ENCODE results near the gene CCL18. TPM values are rescaled to one million over a fixed set of nuclear protein-coding genes. Genes with fewer than 3 reads are reported as not detected.

CCL18 gene
- total and polyA plus RNA-seq, 2 of the 8 experiments (the other 6 are each of a cell fraction or from before 2014, with no cell fraction given): not detected

- no peak overlapping the region for H2AK5ac ChIP-seq (ENCODE audit: low read depth, low read length)
- no peak overlapping the region for H3K27ac ChIP-seq (ENCODE audit: low read depth, low read length)
- H3K27me3 ChIP-seq (replicated peaks in 1 of 4; ENCODE audit: control insufficient read depth in 3 of 4, extremely low read depth in 1 of 4, insufficient read depth in 3 of 4, low read length in 3 of 4): no peaks in the 10 kb centered on the region
- no peak overlapping the region for H4K5ac ChIP-seq (ENCODE audit: insufficient read length, low read depth, low read length)
- no peak overlapping the region for H3K9ac ChIP-seq (replicated peaks in 1 of 4; ENCODE audit: extremely low read depth in 1 of 4, low read depth in 3 of 4, low read length in 3 of 4)
- H2BK5ac ChIP-seq (ENCODE audit: low read depth, low read length): no peak overlapping the region
- no peaks in the 10 kb centered on the region for H3K4me1 ChIP-seq (replicated peaks in 1 of 4; ENCODE audit: control insufficient read depth in 3 of 4, insufficient read depth in 4 of 4, low read length in 3 of 4)
- no peaks in the 10 kb centered on the region for H3K79me1 ChIP-seq (ENCODE audit: low read depth, low read length)
- H3K79me2 ChIP-seq (ENCODE audit: control insufficient read depth in 1 of 2, insufficient read depth in 2 of 2, low read length in 2 of 2): no peaks in the 10 kb centered on the region
- no peaks in the 10 kb centered on the region for H3K9me3 ChIP-seq (ENCODE audit: insufficient read depth in 2 of 2, low read depth in 1 of 2, low read length in 1 of 2)
- no peak overlapping the region for H2BK120ac ChIP-seq (replicated peaks; ENCODE audit: low read depth, low read length)
- no peak overlapping the region for H3K18ac ChIP-seq (ENCODE audit: extremely low read depth, low read length)
- H3K4ac ChIP-seq (replicated peaks; ENCODE audit: insufficient read length, low read depth, low read length): no peak overlapping the region
- POLR2A ChIA-PET (ENCODE audit: partially characterized antibody): no interaction called here
- no peak overlapping the region for H3K56ac ChIP-seq (replicated peaks; ENCODE audit: insufficient read length, low read depth, low read length)
- DNase-seq (ENCODE audit: low read depth in 1 of 2, low spot score in 2 of 2): no peak
- H2BK15ac ChIP-seq (ENCODE audit: low read length): no peak overlapping the region
- no peak overlapping the region for H3K14ac ChIP-seq (ENCODE audit: insufficient read length)
- WGBS, 2 experiments (ENCODE audit: extremely low coverage in 1 of 2, insufficient coverage in 1 of 2, insufficient read length in 1 of 2, insufficient replicate concordance in 2 of 2, low coverage in 1 of 2, low lambda C conversion rate in 2 of 2, missing lambda C conversion rate in 1 of 2): 75% methylated on average over 9 of the region's 14 CpGs; no CpG with 5 or more reads in 1 of the 2 experiments
- no peak for FAIRE-seq
- no peak overlapping the region for H3K23ac ChIP-seq (ENCODE audit: insufficient read length)
- no peak overlapping the region for H4K91ac ChIP-seq (replicated peaks; ENCODE audit: insufficient read length, low read length)
- H3K36me3 ChIP-seq (ENCODE audit: control insufficient read depth in 2 of 4, insufficient read depth in 4 of 4, low read length in 3 of 4): no peaks in the 10 kb centered on the region
- no peak overlapping the region for H3K4me2 ChIP-seq (ENCODE audit: insufficient read depth in 1 of 2, low read depth in 2 of 2, low read length in 2 of 2)
- no peak overlapping the region for H3K4me3 ChIP-seq (ENCODE audit: extremely low read depth in 1 of 4, insufficient read depth in 2 of 4, low read depth in 3 of 4, low read length in 4 of 4)
- H4K8ac ChIP-seq (ENCODE audit: extremely low read depth, insufficient read depth, low read length): no peak overlapping the region
- H2BK20ac ChIP-seq (ENCODE audit: low read length): no peak overlapping the region
- CTCF ChIA-PET (ENCODE audit: partially characterized antibody): interaction anchor here (0.9 to 1.3 kb wide), 4 partner anchors 13 to 32 kb away, joined by 3 to 9 read pairs (median 4); no protein-coding TSS in a partner anchor
- H2BK12ac ChIP-seq (ENCODE audit: low read depth, low read length): no peak overlapping the region
- no peaks in the 10 kb centered on the region for H4K20me1 ChIP-seq (replicated peaks in 1 of 2; ENCODE audit: control insufficient read depth in 1 of 2, insufficient read depth in 2 of 2, low read length in 2 of 2)
- H2AFZ ChIP-seq (ENCODE audit: low read length): no peak overlapping the region; the same call in 1 of the 2 replicates
- H3K23me2 ChIP-seq (ENCODE audit: low read depth, low read length): no peaks in the 10 kb centered on the region
- TF ChIP-seq JUND (IDR thresholded peaks at IDR 0.05; ENCODE audit: low read length) (no peak), KDM1A (IDR thresholded peaks at IDR 0.05; ENCODE audit: borderline replicate concordance, low read length) (no peak), ATF3 (IDR thresholded peaks at IDR 0.05; ENCODE audit: insufficient read depth, low read depth, low read length) (no peak), POU5F1 (IDR thresholded peaks at IDR 0.05; ENCODE audit: low read depth, low read length) (no peak), ZNF274 (IDR thresholded peaks at IDR 0.05; ENCODE audit: borderline replicate concordance, extremely low read depth, low read length) (no peak), SRF (IDR thresholded peaks at IDR 0.05; ENCODE audit: low read depth, low read length) (no peak), KDM5A (IDR thresholded peaks at IDR 0.05; ENCODE audit: low read length) (no peak)
These were observed 24.7 kb downstream of the CCL18 start for GRCh38 chr17:36088670-36089338.

All from H1 (cell line).